Keratinocyte (primary cell): ENCODE measurements around the gene LFNG. TPM values are rescaled to one million over a fixed set of nuclear protein-coding genes. Genes with fewer than 3 reads are reported as not detected.

Source experiments
- DNase-seq: peaks from one replicate; pipeline ENCODE4 v3.0.0-alpha.2; 2011; ENCODE audit warnings: low read depth, missing footprints, low spot score
- FAIRE-seq: peaks from 2 replicates; lab custom pipeline; 2011; peaks lifted over from hg19 to GRCh38; lab: Jason Lieb, UNC
- H2AFZ ChIP-seq: 2 replicates; pipeline ENCODE4 v1.6.0; 2012; ENCODE audit warnings: low read length, control low read depth, inconsistent platforms; ENCODE audit not compliant: control insufficient read depth
- H3K27ac ChIP-seq: 2 replicates; pipeline ENCODE4 v1.5.1; 2011; ENCODE audit warnings: low read length; ENCODE audit not compliant: control insufficient read depth, insufficient read depth
- H3K27me3 ChIP-seq: 3 replicates; pipeline ENCODE4 v1.6.0; 2011; ENCODE audit warnings: low read length; ENCODE audit not compliant: control insufficient read depth, insufficient read depth; ENCODE audit errors: extremely low read depth
- H3K36me3 ChIP-seq, 2 experiments: 2 replicates in 1 of 2; 3 replicates in 1 of 2; pipeline ENCODE4 v1.5.1; 2011; ENCODE audit warnings: low read length in 2 of 2, mild to moderate bottlenecking in 1 of 2; ENCODE audit not compliant: control insufficient read depth in 2 of 2, insufficient read depth in 2 of 2; ENCODE audit errors: extremely low read depth in 1 of 2
- H3K4me1 ChIP-seq: 3 replicates; pipeline ENCODE4 v1.5.1; 2011; ENCODE audit warnings: low read length; ENCODE audit not compliant: control insufficient read depth, insufficient read depth; ENCODE audit errors: extremely low read depth
- H3K4me2 ChIP-seq: 3 replicates; pipeline ENCODE4 v1.6.0; 2011; ENCODE audit warnings: low read depth, low read length; ENCODE audit not compliant: control insufficient read depth, insufficient read depth; ENCODE audit errors: extremely low read depth
- H3K4me3 ChIP-seq, 3 experiments: fragments of 200-600 bp in 1 of 3; sonication (generic) in 1 of 3; 2 replicates in 2 of 3; 3 replicates in 1 of 3; pipeline ENCODE4 v1.5.1; 2011 to 2016; ENCODE audit warnings: low read length in 3 of 3, mild to moderate bottlenecking in 3 of 3, control low read depth in 2 of 3, inconsistent platforms in 1 of 3, low read depth in 1 of 3, mixed read lengths in 1 of 3, mixed run types in 1 of 3, moderate library complexity in 1 of 3; ENCODE audit not compliant: control insufficient read depth in 2 of 3, insufficient read depth in 2 of 3; ENCODE audit errors: extremely low read depth in 1 of 3
- H3K79me2 ChIP-seq: 2 replicates; pipeline ENCODE4 v1.6.0; 2012; ENCODE audit warnings: low read length; ENCODE audit not compliant: control insufficient read depth, insufficient read depth
- H3K9ac ChIP-seq: 3 replicates; pipeline ENCODE4 v1.6.0; 2011; ENCODE audit warnings: low read length; ENCODE audit not compliant: control insufficient read depth, insufficient read depth; ENCODE audit errors: extremely low read depth
- H3K9me1 ChIP-seq: 3 replicates; pipeline ENCODE4 v1.6.0; 2011; ENCODE audit warnings: low read length; ENCODE audit not compliant: control insufficient read depth, insufficient read depth; ENCODE audit errors: extremely low read depth
- H3K9me3 ChIP-seq: 2 replicates; pipeline ENCODE4 v1.5.1; 2012; ENCODE audit warnings: low read depth, low read length; ENCODE audit not compliant: control insufficient read depth
- H4K20me1 ChIP-seq: 3 replicates; pipeline ENCODE4 v1.6.0; 2011; ENCODE audit warnings: low read length; ENCODE audit not compliant: control insufficient read depth, insufficient read depth; ENCODE audit errors: extremely low read depth
- EZH2 ChIP-seq: IDR thresholded peaks from one replicate; pipeline ENCODE4 v1.6.1; 2012; ENCODE audit warnings: inconsistent platforms, mild to moderate bottlenecking, low read length, moderate library complexity
- dilution Hi-C: fragments of 300-500 bp; cut with MboI; formaldehyde crosslinking; loops from one replicate; pipeline ENCODE4 v1.7.0; 2020; ENCODE audit warnings: low sequenced_read_pairs; ENCODE audit not compliant: extremely low pct_ligation_motif_present
- polyA plus RNA-seq, 5 experiments: library from polyadenylated mRNA; depleted of rRNA in 3 of 5; stranded (reverse) in 3 of 5; stranded (forward) in 1 of 5; unstranded in 1 of 5; fragments of >200 nt; gene quantifications; 1 replicate in 1 of 5; 2 replicates in 3 of 5; 3 replicates in 1 of 5; pipeline versions ENCODE4 v1.2.1 to v1.2.3, GENCODE V29; 2011 to 2012; ENCODE audit warnings: missing spikeins in 2 of 5, low read depth in 1 of 5, low replicate concordance in 1 of 5
- TF ChIP-seq, protein P1 (sequence below), 3 experiments: IDR thresholded peaks in 1 of 3; conservative IDR thresholded peaks in 1 of 3; optimal IDR thresholded peaks in 1 of 3; 2 replicates in 2 of 3; 3 replicates in 1 of 3; pipeline versions ENCODE3 to v1.5.1; 2011; ENCODE audit warnings: low read length in 3 of 3, mild to moderate bottlenecking in 3 of 3, moderate library complexity in 2 of 3, control low read depth in 1 of 3, inconsistent platforms in 1 of 3; ENCODE audit not compliant: insufficient read depth in 2 of 3; ENCODE audit errors: extremely low read depth in 1 of 3

The LFNG gene
- polyA plus RNA-seq, 1 donor (not counting 4 experiments of a cell fraction or from before 2014, with no cell fraction given) = 17.7 TPM

DNA sequence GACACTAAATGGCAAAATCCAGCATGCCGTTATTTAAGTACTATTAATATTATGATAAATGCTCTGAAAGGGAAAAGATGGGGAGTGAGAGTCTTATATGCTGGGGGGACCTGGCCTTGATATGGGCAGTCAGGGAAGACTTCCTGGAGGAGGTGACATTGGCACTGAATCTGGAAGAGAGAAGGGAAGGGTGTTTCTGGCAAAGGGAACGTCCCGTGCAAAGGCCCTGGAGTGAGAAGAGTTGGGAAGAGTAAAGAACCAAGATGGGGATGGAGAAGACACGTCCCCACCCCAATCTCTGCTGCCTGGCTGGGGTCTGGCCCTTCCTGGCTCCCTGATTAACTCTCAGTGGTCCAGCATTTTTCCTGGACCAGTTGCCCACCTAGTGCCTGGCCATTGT lies 38.4 kb upstream of the LFNG start:
- Histone ChIP-seq H3K9me1 (no peaks in the 10 kb centered on the region), H4K20me1 (no peaks in the 10 kb centered on the region), H3K27me3 (peaks cover 25% of the 10 kb centered on the region), H3K9me3 (no peaks in the 10 kb centered on the region), H3K4me1 (no peaks in the 10 kb centered on the region), H3K36me3 (no peaks in the 10 kb centered on the region), H3K9ac (no peak overlapping the region), H3K79me2 (no peaks in the 10 kb centered on the region), H3K27ac (no peak overlapping the region), H3K4me2 (no peak overlapping the region), H2AFZ (no peak overlapping the region), H3K4me3 (no peak overlapping the region)
- dilution Hi-C loops = no loop called here
- no peak for FAIRE-seq
- no peak for DNase-seq
- no peak for TF ChIP-seq EZH2
- TF ChIP-seq, protein P1, sequence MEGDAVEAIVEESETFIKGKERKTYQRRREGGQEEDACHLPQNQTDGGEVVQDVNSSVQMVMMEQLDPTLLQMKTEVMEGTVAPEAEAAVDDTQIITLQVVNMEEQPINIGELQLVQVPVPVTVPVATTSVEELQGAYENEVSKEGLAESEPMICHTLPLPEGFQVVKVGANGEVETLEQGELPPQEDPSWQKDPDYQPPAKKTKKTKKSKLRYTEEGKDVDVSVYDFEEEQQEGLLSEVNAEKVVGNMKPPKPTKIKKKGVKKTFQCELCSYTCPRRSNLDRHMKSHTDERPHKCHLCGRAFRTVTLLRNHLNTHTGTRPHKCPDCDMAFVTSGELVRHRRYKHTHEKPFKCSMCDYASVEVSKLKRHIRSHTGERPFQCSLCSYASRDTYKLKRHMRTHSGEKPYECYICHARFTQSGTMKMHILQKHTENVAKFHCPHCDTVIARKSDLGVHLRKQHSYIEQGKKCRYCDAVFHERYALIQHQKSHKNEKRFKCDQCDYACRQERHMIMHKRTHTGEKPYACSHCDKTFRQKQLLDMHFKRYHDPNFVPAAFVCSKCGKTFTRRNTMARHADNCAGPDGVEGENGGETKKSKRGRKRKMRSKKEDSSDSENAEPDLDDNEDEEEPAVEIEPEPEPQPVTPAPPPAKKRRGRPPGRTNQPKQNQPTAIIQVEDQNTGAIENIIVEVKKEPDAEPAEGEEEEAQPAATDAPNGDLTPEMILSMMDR (optimal IDR thresholded peaks at IDR 0.05 in 1 of 3, IDR thresholded peaks at IDR 0.05 in 1 of 3, conservative IDR thresholded peaks at IDR 0.05 in 1 of 3; ENCODE audit: extremely low read depth in 1 of 3, insufficient read depth in 2 of 3, low read length in 3 of 3) = no peak

DNA sequence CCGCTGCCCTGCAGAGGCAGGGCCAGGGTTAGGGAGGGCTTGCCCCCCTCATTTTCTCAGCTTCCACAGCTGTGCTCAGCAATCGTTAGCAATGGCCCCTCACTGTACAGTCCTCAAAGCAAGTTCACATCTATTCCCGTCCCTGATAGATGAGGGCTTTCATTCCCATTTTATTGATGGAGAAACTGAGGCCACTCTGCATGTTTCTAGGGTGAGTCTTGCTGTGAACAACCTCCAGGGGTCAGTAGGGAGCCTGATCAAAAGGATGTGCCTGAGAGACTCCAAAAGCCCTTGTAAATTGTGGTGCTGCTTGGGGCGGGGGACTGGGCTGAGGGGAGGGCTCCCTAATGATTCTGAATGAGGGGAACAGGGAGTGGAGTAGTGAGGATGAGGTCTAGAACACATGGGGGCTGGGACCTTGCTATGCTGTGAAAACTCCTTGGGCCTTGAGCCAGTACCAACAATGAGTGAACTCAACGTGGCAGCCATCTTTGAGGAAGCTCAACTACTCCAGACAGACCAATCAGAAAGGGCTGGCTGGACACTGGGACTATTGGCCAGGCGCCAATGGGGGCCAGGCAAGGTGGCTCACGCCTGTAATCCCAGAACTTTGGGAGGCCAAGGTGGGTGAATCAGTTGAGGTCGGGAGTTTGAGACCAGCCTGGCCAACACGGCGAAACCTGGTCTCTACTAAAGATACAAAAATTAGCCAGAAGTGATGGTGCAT lies 36.7 kb upstream of the LFNG start:
- dilution Hi-C loops = no loop called here
- Histone ChIP-seq H3K27me3 (peaks cover 25% of the 10 kb centered on the region), H3K4me1 (no peaks in the 10 kb centered on the region), H3K36me3 (no peaks in the 10 kb centered on the region), H3K4me3 (no peak overlapping the region), H3K4me2 (no peak overlapping the region), H3K9ac (no peak overlapping the region), H2AFZ (no peak overlapping the region), H3K27ac (no peak overlapping the region), H4K20me1 (no peaks in the 10 kb centered on the region), H3K79me2 (no peaks in the 10 kb centered on the region), H3K9me1 (no peaks in the 10 kb centered on the region), H3K9me3 (no peaks in the 10 kb centered on the region)
- FAIRE-seq = no peak
- TF ChIP-seq EZH2 = no peak
- TF ChIP-seq, protein P1 (optimal IDR thresholded peaks at IDR 0.05 in 1 of 3, IDR thresholded peaks at IDR 0.05 in 1 of 3, conservative IDR thresholded peaks at IDR 0.05 in 1 of 3; ENCODE audit: extremely low read depth in 1 of 3, insufficient read depth in 2 of 3, low read length in 3 of 3) = no peak
- DNase-seq = no peak
